ENCODE data around the gene GRAMD2A. TPM values are rescaled to one million over a fixed set of nuclear protein-coding genes. Genes with fewer than 3 reads are reported as not detected.

GRAMD2A gene
- total RNA-seq, 1 experiment from 2014 or later = 1.3 TPM

- no peak overlapping the region for H2BK5ac ChIP-seq (ENCODE audit: insufficient read length, low read length)
- peak overlapping the region; percentile 44 for H3K4me2 ChIP-seq (ENCODE audit: insufficient read depth, insufficient read length, low read length)
- H3K27me3 ChIP-seq (ENCODE audit: insufficient read depth, low read length) = no peaks in the 10 kb centered on the region; the same call in 1 of the 2 replicates
These were observed 39.7 kb upstream of the GRAMD2A start for GRCh38 chr15:72237029-72237852.

More at GRCh38 chr15:72237029-72237852, 39.7 kb upstream of the GRAMD2A start:
- Histone ChIP-seq H3K56ac (ENCODE audit: insufficient read length, low read depth, low read length) (no peak overlapping the region), H3K27ac (ENCODE audit: insufficient read length, low read depth, low read length) (no peak overlapping the region), H3T11ph (ENCODE audit: low read length) (no peak overlapping the region), H3K9ac (ENCODE audit: extremely low read depth, insufficient read length, low read length) (peak overlapping the region; percentile 27), H4K91ac (ENCODE audit: insufficient read length, low read depth, low read length) (no peak overlapping the region), H3K9me3 (ENCODE audit: control insufficient read depth, low read depth, low read length) (no peaks in the 10 kb centered on the region), H3K23me2 (ENCODE audit: insufficient read length, low read depth, low read length, poor library complexity, severe bottlenecking) (no peaks in the 10 kb centered on the region), H4K5ac (ENCODE audit: insufficient read length, low read depth, low read length) (no peak overlapping the region), H2BK120ac (ENCODE audit: low read depth, low read length, poor library complexity, severe bottlenecking) (no peak overlapping the region), H3K4me1 (ENCODE audit: insufficient read depth, low read length) (peaks cover 9% of the 10 kb centered on the region; the same call in 1 of the 2 replicates), H3K14ac (ENCODE audit: insufficient read depth, low read length) (0 out of 2 replicates have a peak overlapping the region, but pooled peaks have one; percentile 24), H2BK15ac (ENCODE audit: low read depth, low read length) (no peak overlapping the region), H3K4ac (ENCODE audit: low read depth, low read length) (no peak overlapping the region), H3K79me2 (ENCODE audit: insufficient read depth, low read length) (no peaks in the 10 kb centered on the region), H2BK20ac (ENCODE audit: low read depth, low read length, poor library complexity, severe bottlenecking) (no peak overlapping the region), H2AK5ac (ENCODE audit: insufficient read length, low read length) (no peak overlapping the region), H2BK12ac (ENCODE audit: insufficient read length, low read depth, low read length) (no peak overlapping the region), H3K23ac (ENCODE audit: insufficient read length, low read depth, low read length) (no peak overlapping the region), H3K18ac (ENCODE audit: insufficient read length, low read depth, low read length) (no peak overlapping the region), H3K79me1 (ENCODE audit: insufficient read depth, low read depth, low read length, poor library complexity, severe bottlenecking) (no peaks in the 10 kb centered on the region), H4K8ac (replicated peaks; ENCODE audit: insufficient read length, low read depth, low read length) (no peak overlapping the region), H4K20me1 (ENCODE audit: control insufficient read depth, insufficient read depth, insufficient read length) (no peaks in the 10 kb centered on the region), H2AFZ (ENCODE audit: low read length) (no peak overlapping the region)
- Mint-ChIP-seq H3K4me3 (no peak overlapping the region), H3K9me3 (no peaks in the 10 kb centered on the region; a peak in 1 of 5 replicates), H3K27ac (peak overlapping the region in 1 of 3 experiments; percentile 21; a peak in 1 of 7 replicates), H3K36me3 (ENCODE audit: insufficient read depth in 1 of 3, low read depth in 3 of 3) (peaks cover 18 to 26% (median 25%) of the 10 kb centered on the region in 3 experiments; a peak in 6 of 7 replicates), H3K27me3 (ENCODE audit: low read depth) (peaks cover 99% of the 10 kb centered on the region), H3K4me1 (peaks cover 12 to 17% of the 10 kb centered on the region in 2 experiments)
- peak; percentile 84 for DNase-seq
- no peak for TF ChIP-seq CTCF (conservative IDR thresholded peaks at IDR 0.05)
- WGBS (ENCODE audit: extremely low coverage, insufficient read length, low lambda C conversion rate) = no CpG with 5 or more reads among the region's 3 CpGs
